Sigmoid colon (tissue), 7 donors: Measurements from ENCODE around the gene ITPR2. TPM values are rescaled to one million over a fixed set of nuclear protein-coding genes. Genes with fewer than 3 reads are reported as not detected.

Experiments
- DNase-seq: peaks from one replicate; pipeline ENCODE4 v3.0.0-alpha.2; 2019
- H3K27ac ChIP-seq, 4 donors: fragments of 200-600 bp; sonication (generic); one replicate each; pipeline ENCODE4 v1.5.1; 2016 to 2019; ENCODE audit warnings: mild to moderate bottlenecking in 1 of 4
- H3K27me3 ChIP-seq, 3 donors: fragments of 200-600 bp; sonication (generic); one replicate each; pipeline ENCODE4 v1.5.1; 2019; ENCODE audit warnings: mild to moderate bottlenecking in 1 of 3
- H3K36me3 ChIP-seq, 4 donors: fragments of 200-600 bp; sonication (generic); one replicate each; pipeline ENCODE4 v1.5.1; 2016 to 2019
- H3K4me1 ChIP-seq, 4 donors: fragments of 200-600 bp; sonication (generic); one replicate each; pipeline ENCODE4 v1.5.1; 2017 to 2019
- H3K4me3 ChIP-seq, 4 donors: fragments of 200-600 bp; sonication (generic); one replicate each; pipeline ENCODE4 v1.5.1; 2017 to 2019; ENCODE audit warnings: mild to moderate bottlenecking in 2 of 4, moderate library complexity in 1 of 4
- H3K9me3 ChIP-seq, 4 donors: fragments of 200-600 bp in 3 of 4; sonication (generic) in 3 of 4; one replicate each; pipeline versions ENCODE4 v1.5.1 to v1.6.1; 2013 to 2019
- CTCF ChIP-seq, 4 experiments: fragments of 450-650 bp in 3 of 4; fragments of 200-600 bp in 1 of 4; IDR thresholded peaks; one replicate each; pipeline ENCODE4 v1.5.1; 2016 to 2019; ENCODE audit warnings: antibody characterized with exemption in 4 of 4, mild to moderate bottlenecking in 3 of 4, moderate library complexity in 2 of 4
- EP300 ChIP-seq, 4 donors: sonication (generic); formaldehyde crosslinking; IDR thresholded peaks; one replicate each; pipeline ENCODE4 v1.6.1; 2017; ENCODE audit warnings: antibody characterized with exemption in 4 of 4
- POLR2A ChIP-seq, 2 donors: fragments of 450-650 bp; IDR thresholded peaks; one replicate each; pipeline ENCODE4 v1.6.1; 2016; ENCODE audit warnings: antibody characterized with exemption in 2 of 2, mild to moderate bottlenecking in 2 of 2, moderate library complexity in 2 of 2
- POLR2AphosphoS5 ChIP-seq, 4 donors: sonication (generic); formaldehyde crosslinking; IDR thresholded peaks; one replicate each; pipeline ENCODE4 v1.6.1; 2017; ENCODE audit warnings: antibody characterized with exemption in 4 of 4
- WGBS, 2 donors: extraction: QIAGEN DNeasy Blood & Tissue Kit; methylation state at CpG; one replicate each; pipeline ENCODE4 v1.1.7; 2013; 5-methylcytosine and 5-hydroxymethylcytosine counted together
- intact Hi-C: fragments of 100-400 bp; cut with DNase I; formaldehyde crosslinking; loops from one replicate; pipeline ENCODE4 v1.15.1; 2023
- polyA plus RNA-seq, 3 donors: library from polyadenylated mRNA; stranded (reverse); fragments of 200-250 nt; gene quantifications; one replicate each; pipeline ENCODE4 v1.2.3, GENCODE V29; 2013
- total RNA-seq, 4 donors: library from RNA; depleted of rRNA; stranded (reverse); fragments of >200 nt; gene quantifications; one replicate each; pipeline ENCODE4 v1.1.0, GENCODE V29; 2016
- donor health status: healthy with polysubstance abuse.
- donor health status: Bipolar disorder and iron deficiency.
- donor health status: healthy.

The ITPR2 gene
- total and polyA plus RNA-seq, 7 donors: 1.4 to 78.1 (median 58.9) TPM

GRCh38 chr12:26726956-26727355 is 106.0 kb downstream of the ITPR2 start:
- no peak for DNase-seq
- peak overlapping the region in 2 of 4 donors; percentile 12 to 21 for H3K27ac ChIP-seq
- WGBS, 2 donors: 70 to 85% methylated on average over 2 of the region's 2 CpGs

GRCh38 chr12:26725276-26725916 is 107.6 kb downstream of the ITPR2 start:
- H3K27ac ChIP-seq: peak overlapping the region in 3 of 4 donors; percentile 41 to 77 (median 76)
- TF ChIP-seq CTCF (IDR thresholded peaks at IDR 0.05) (no peak), POLR2A (IDR thresholded peaks at IDR 0.05) (no peak), EP300 (IDR thresholded peaks at IDR 0.05) (no peak), POLR2AphosphoS5 (IDR thresholded peaks at IDR 0.05) (no peak)
- 78 to 91% methylated on average over 2 of the region's 2 CpGs for WGBS, 2 donors
- H3K4me1 ChIP-seq: peaks cover 0 to 56% (median 18%) of the 10 kb centered on the region in 4 donors
- H3K36me3 ChIP-seq: no peaks in the 10 kb centered on the region
- no peaks in the 10 kb centered on the region for H3K9me3 ChIP-seq
- H3K27me3 ChIP-seq: no peaks in the 10 kb centered on the region
- DNase-seq: no peak
- no peak overlapping the region for H3K4me3 ChIP-seq
- intact Hi-C loops: no loop called here

More at GRCh38 chr12:26726956-26727355, 106.0 kb downstream of the ITPR2 start:
- Histone ChIP-seq H3K4me1 (peaks cover 0 to 61% (median 18%) of the 10 kb centered on the region in 4 donors), H3K4me3 (no peak overlapping the region), H3K36me3 (no peaks in the 10 kb centered on the region), H3K9me3 (no peaks in the 10 kb centered on the region), H3K27me3 (no peaks in the 10 kb centered on the region)
- intact Hi-C loops: no loop called here
- TF ChIP-seq EP300 (IDR thresholded peaks at IDR 0.05) (no peak), POLR2A (IDR thresholded peaks at IDR 0.05) (no peak), CTCF (IDR thresholded peaks at IDR 0.05) (no peak), POLR2AphosphoS5 (IDR thresholded peaks at IDR 0.05) (no peak)

- intact Hi-C loops: loop anchor here (5.0 kb wide), 1 partner anchor 108 kb away; the partner anchor contains the start of gene ITPR2
- no peaks in the 10 kb centered on the region for H3K27me3 ChIP-seq
- DNase-seq: no peak
- TF ChIP-seq POLR2A (IDR thresholded peaks at IDR 0.05) (no peak), POLR2AphosphoS5 (IDR thresholded peaks at IDR 0.05) (no peak), EP300 (IDR thresholded peaks at IDR 0.05) (no peak), CTCF (IDR thresholded peaks at IDR 0.05) (no peak)
- H3K4me3 ChIP-seq: peak overlapping the region in 1 of 4 donors; percentile 16
- no peaks in the 10 kb centered on the region for H3K9me3 ChIP-seq
- peaks cover 0 to 56% (median 18%) of the 10 kb centered on the region in 4 donors for H3K4me1 ChIP-seq
- WGBS, 2 donors: 71 to 83% methylated on average over 4 of the region's 4 CpGs
- peak overlapping the region; percentile 41 to 77 (median 70) for H3K27ac ChIP-seq
- H3K36me3 ChIP-seq: no peaks in the 10 kb centered on the region
Measured at GRCh38 chr12:26724309-26724702, 108.7 kb downstream of the ITPR2 start.

GRCh38 chr12:26723379-26724308 is 109.3 kb downstream of the ITPR2 start:
- TF ChIP-seq EP300 (IDR thresholded peaks at IDR 0.05) (peak in 1 of 4 donors; percentile 35), POLR2A (IDR thresholded peaks at IDR 0.05) (no peak), CTCF (IDR thresholded peaks at IDR 0.05) (no peak), POLR2AphosphoS5 (IDR thresholded peaks at IDR 0.05) (peak in 2 of 4 donors; percentile 45 to 55)
- H3K4me1 ChIP-seq: peaks cover 0 to 56% (median 18%) of the 10 kb centered on the region in 4 donors
- WGBS, 2 donors: 81 to 90% methylated on average over 8 of the region's 8 CpGs
- intact Hi-C loops: loop anchor here (5.0 kb wide), 1 partner anchor 109 kb away; the partner anchor contains the start of gene ITPR2
- H3K4me3 ChIP-seq: peak overlapping the region in 1 of 4 donors; percentile 16
- DNase-seq: no peak
- no peaks in the 10 kb centered on the region for H3K27me3 ChIP-seq
- H3K36me3 ChIP-seq: no peaks in the 10 kb centered on the region
- peak overlapping the region; percentile 41 to 77 (median 70) for H3K27ac ChIP-seq
- no peaks in the 10 kb centered on the region for H3K9me3 ChIP-seq
